Activated CD4-positive, alpha-beta T cell treated with anti-CD3 and anti-CD28 coated beads, Interleukin-2, Interleukin-4, amounts not matched to agents 100 ng/mL and 50 ng/mL, durations not matched to agents 16 hours and 8 hours (primary cell): ENCODE measurements around the gene WNT5A.

ENCODE experiments used
- DNase-seq: peaks from one replicate; pipeline ENCODE4 v3.0.0-alpha.2; 2020; ENCODE audit warnings: low spot score

The WNT5A gene

DNA sequence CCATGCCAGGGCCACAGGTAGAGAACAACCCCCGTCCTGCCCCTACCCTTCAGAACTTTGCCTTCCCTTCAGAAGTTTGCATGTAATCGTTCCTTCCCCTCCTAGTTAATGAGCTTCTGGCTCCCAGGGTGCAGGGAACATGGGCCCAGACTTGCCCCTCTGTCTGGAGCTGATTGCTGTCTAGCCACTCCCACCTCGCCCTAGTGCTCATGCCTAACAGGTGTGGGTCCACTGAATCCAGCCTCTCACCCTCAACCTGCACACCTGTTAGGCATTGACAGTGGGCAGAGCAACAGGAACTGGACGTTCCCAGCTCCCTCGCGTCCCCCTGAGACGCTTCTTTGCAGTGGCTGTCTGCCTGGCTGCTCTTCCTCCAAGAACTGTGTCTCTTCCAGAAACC, 40.3 kb downstream of the WNT5A start:
- no peak for DNase-seq

DNA sequence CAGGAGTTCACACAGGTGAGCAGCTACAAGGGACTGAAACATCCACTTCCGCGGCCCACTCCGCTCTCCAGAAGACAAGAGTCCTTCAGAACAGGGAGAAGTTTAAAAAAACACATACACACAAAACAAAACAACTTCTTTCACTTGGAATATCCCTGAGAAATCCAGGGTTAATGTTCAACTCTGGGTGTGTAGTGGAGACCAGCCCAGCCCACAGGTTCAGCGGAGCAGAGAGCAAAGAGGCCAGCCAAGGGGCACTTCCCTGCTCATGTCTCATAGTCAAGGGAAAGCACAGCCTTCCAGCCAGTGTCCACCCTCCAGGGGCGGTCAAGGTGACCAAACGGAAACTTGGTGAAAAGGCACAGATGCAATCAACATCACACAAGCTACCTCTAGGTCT, 41.6 kb downstream of the WNT5A start:
- no peak for DNase-seq

DNA sequence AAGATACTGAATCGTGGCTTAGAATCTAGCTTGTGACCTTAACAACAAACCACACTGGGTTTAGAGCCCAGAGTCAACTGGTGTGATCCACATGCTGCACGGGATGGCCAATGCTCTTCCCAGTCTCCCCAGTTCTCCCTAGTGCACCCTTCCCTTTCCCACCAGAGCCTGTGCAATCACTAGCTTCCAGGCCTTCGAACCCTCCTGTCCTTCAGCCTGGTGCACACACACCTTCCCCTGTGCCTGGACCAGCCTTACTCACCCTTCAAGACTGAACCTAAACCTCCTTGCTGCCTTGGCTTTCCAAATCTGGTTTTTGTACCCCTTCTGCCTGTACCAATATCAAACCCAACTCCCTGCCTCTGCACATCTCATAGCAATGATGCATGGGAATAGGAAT, 43.8 kb downstream of the WNT5A start:
- DNase-seq = no peak

DNA sequence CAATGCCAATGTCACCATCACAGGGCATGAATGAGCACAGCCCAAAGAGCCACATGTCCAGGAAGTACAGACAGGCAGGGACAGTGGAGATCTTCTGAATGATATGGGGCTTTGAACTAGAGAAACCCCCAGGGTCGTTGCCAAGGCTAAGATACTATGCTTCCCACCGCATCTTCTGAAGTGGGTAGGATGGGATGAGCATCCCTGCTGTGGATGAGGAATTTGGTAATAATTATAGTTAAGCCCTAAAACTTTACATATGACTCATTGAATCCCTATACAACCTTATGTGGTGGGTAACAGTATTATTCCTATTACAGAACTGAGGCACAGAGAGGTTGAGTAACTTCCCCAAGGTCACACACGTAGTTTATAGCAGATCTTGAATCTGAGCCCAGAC, 44.2 kb downstream of the WNT5A start:
- no peak for DNase-seq

DNA sequence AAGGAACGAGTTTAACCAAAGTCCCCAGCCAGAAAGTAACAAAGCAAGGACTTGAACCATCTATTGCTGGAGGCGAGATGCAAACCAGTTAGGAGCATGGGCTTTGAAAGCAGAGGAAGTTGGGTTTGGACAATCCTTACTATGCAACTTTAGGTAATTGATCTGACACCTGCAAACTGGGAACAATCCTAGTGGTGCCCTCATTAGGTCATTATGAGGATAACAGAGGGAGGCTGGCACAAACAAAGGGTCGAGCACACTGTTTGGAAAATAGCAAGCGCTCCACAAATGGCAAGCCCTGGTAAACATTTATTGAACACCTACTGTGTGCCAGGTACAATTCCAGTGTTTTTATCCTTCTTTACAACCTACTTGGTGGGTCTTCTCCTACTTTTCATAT, 45.6 kb downstream of the WNT5A start:
- DNase-seq = no peak

DNA sequence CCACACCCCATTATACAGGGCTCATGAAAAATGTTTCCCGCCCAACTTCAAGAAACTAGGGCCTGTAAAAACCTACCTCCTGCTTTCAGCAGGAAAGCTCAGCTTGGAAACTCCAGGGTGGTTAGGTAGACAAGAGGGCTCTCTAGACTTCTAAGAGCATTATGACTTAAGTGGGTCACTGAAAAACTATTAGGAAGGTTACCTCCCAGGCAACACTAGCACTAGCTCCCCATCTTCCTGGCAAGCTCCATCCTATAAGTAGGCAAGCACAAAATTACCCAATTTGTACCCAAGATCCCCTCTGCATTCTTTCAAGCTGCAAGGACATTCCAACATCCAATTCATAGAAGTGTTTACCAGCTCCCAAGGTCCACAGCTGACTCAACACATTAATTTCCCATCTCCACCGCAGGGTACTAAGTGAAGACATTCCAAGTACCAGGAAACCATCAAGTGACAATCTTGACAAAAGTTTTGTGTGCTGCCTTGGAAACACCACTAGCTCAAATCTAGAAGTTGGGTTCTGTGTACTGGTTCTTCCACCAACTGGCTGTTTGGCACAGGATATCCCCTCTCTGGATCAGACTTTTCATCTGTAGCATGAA, 46.9 kb downstream of the WNT5A start:
- no peak for DNase-seq

DNA sequence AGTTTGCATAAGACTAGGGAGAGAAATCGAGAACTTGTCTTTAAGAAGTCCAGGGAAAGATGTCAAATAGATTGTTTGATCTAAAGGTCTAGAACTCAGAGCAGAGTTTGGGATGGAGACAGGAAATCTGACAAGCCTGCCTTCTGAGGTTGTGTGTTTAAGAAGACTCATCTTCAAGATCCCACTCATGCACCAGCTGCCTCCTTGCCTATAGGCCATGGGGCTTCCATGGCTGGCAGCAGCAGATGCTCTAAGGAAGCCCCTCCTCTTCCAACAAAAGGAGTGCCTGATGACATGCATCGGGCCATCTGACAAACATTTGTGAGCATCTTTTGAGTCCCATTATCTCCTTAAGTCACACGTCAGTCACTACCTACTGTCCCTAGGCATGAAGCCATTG, 47.4 kb downstream of the WNT5A start:
- no peak for DNase-seq

DNA sequence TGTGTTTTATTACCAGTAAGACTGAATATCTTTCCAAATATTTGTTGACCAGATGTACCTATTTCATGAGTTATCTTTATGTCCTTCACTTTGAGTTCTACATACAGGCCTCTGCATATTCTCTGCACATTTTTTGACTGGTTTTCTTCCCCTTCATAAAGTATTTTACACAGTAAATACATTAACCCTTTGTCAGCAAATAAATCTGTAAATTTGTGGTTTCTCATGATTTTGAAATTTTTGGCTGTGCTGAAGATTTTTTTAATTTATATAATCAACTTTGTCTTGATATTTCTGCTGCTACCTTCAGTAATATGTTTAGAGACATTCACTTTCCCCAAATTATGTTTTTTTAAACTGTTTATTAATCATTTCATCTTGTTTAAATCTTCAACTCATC, 50.5 kb downstream of the WNT5A start:
- no peak for DNase-seq

DNA sequence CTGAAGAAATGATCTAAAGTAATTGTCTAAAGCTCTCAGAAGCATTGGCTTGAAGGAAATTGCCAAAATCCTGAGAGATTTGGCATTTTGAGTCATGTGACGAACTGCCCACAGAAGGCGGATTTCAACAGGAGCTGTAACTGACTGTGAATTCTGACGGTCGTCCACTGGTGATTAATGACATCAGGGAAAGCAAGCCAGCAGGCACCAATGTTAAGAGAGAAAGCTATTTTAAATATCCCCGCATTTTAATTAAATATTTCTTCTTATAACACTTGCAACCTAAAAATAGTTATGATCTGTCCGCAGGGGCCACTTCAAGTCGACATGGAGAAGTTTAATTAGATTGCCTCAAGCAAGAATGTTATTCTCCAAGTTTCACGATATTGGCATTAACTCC, 51.6 kb downstream of the WNT5A start:
- DNase-seq = no peak

DNA sequence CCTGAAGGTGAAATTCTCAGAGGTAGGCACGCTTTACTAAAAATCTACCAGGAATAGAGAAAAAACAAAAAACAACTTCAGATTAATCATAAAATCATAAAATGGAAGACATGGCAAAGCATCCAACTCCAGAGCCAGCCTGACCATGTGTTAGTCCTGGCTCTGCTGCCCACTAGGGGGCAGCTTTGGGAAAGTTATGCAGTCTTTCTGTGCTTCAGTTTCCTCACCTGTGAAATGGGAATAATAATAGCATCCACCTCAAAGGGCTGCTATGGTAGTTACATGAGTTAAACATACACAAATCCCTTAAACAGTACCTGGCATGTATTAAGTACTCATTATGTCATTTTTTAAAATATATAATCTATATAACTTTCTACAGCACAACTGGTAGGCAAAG, 52.3 kb downstream of the WNT5A start:
- peak; percentile 29 for DNase-seq

DNA sequence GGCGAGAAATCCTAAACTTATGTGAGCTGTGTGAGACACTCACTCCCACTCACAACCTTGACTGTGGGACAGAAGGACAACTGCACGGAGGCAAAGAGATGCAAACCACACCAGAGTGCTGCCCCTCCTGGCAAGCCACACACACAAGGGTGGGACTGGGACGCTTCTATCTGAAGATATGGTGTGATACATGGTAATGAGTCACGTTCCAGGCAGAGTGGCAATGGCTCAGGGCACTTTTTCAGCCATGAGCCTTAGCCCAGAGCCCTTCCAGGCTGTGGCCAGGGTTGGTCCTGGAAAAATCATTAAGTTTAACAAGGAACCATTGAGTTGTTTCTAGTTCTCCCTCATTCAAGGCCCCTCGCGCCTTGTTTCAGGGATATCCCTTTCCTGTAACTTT, 56.1 kb downstream of the WNT5A start:
- no peak for DNase-seq

DNA sequence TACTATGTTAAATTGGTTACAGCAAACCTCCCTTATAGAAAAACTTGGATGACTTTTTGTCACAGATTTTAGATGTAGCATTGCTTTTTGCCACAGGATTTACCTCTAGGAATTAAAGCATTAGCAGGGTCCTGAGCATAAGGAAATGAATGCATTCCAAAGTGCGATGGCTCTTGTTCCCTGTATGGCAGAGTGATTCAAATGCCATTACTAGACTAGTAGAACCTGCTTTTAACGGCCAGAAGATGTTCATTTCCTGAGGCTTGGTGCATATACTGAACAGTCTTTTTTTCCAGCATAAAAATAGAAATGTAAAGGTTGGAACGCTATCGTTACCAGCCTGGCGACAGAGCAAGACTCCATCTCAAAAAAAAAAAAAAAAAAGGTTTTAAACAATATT, 59.4 kb downstream of the WNT5A start:
- DNase-seq = no peak

DNA sequence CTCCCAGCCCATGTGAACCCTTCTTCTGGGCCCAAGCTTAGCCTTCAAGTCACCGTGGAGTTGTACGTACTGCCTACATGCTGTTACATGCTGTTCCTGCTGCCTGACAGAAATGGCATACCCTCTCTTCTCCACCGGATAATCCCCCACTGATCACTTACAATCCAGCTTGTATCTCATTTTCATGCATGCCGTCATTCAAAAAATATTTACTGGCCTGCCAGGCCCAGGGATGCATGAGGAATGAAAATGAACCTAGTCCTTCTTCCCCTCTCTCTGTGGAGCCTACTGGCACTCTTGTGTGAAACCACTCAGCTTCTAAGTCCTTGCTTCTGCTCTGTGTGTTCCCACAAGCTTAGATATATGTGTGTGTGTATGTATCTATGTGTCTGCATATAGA, 60.6 kb downstream of the WNT5A start:
- DNase-seq = no peak

DNA sequence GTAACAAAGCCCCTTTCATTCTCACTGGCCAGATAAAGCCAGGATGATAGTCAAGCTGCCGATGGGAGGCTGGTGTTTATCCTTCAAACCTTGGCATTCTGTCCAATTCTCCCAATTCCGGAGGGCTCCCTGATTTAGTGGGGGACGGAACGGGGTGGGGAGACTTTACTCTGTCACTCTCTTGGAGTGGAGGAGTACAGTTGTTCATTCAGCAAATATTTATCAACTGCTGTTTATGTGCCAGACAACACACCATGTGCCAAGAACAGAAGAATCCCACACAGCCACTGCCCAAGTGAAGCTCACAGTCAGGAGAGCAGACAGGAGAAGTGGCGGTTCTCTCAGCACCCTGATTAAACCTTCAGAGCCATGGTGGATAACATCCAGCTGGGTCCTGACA, 63.3 kb downstream of the WNT5A start:
- DNase-seq = no peak

DNA sequence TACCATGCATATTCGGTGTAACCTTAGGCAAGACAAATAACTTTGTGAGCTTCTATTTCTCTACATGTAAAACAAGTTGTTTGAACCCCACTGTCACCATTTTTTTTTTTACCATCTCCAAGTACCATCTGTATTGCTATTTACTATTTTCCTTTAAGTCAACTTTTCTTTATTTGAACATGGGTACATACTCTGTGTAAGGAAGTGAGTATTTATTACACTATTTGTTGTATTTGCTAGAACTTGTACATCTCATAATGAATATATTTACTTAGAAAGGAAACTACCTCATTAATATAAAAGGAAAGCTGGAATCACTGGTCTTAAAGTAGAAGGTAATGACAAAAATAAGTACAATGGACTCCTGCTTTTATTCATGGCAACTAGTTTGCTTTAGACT, 69.9 kb downstream of the WNT5A start:
- DNase-seq = no peak

DNA sequence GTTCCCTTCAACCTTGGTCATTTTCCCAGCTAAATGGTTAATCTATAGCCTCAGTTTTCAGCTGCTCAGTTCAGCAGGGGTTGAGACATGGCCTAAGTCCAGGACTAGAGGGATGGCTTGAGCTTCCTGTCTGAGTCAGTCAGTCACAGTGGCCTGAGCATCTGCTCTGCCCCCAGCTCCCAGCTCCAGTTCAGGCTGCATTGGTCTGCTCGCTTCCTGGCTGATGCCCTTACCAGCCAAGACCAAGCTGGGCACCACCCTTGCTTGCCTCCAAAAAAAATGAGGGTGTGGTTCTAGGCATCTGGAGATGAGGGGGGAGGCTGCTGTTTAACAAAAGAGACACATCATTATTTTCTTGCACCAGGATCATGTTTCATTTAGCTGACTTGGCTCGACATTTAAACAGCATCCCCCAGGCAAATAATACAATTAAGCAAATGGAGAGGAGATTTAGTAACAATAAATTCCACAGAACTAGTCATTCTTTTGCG, 70.7 kb downstream of the WNT5A start:
- DNase-seq = no peak
